ENCODE results near the gene CNTN1.

DNA sequence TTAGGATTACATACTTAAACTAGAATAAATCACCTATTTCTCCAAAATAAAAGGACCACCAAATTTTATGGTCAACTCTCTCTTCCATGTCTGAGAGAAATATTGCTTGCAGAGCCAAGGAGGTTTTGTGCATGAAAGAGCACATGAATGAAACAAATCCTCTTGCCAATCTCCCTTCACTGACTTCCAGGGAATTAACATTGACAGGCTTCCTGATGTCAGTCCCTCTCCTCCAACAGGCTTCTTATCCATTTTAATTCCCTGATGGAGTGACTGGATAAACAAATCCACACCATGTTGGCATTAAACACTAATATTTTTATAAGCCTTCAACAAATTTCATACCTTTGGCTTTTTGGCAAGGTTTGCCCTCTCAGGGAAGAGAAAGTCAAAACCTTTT lies 45.3 kb upstream of the CNTN1 start:
- TF ChIP-seq POLR2A (IDR thresholded peaks at IDR 0.05; ENCODE audit: low read depth, low read length) (no peak), POLR2AphosphoS5 (IDR thresholded peaks at IDR 0.05; ENCODE audit: low read depth, low read length) (no peak), SPI1 (IDR thresholded peaks at IDR 0.05; ENCODE audit: low read depth, low read length) (no peak), TAF1 (IDR thresholded peaks at IDR 0.05; ENCODE audit: low read depth, low read length) (no peak), PAX5 (IDR thresholded peaks at IDR 0.05; ENCODE audit: insufficient read depth, low read length, severe bottlenecking) (no peak), POU2F2 (IDR thresholded peaks at IDR 0.05; ENCODE audit: low read depth, low read length) (no peak)

Measured in GM12891 (cell line).